Stimulated activated CD4-positive, alpha-beta T cell treated with anti-CD3 and anti-CD28 coated beads, Interleukin-15, amount 100 ng/mL, for 48 hours (primary cell): ENCODE data around the gene PHACTR3.

Source experiments
- DNase-seq, 2 donors: peaks; one replicate each; pipeline ENCODE4 v3.0.0-alpha.2; 2020; ENCODE audit warnings: low read depth in 2 of 2

PHACTR3 gene

GRCh38 chr20:59729506-59729905, 125.2 kb downstream of the PHACTR3 start:
- no peak for DNase-seq

- no peak for DNase-seq
Observed at GRCh38 chr20:59730722-59731121, 126.4 kb downstream of the PHACTR3 start.

GRCh38 chr20:59731376-59731775, 127.0 kb downstream of the PHACTR3 start:
- no peak for DNase-seq

- no peak for DNase-seq
Observed at GRCh38 chr20:59733351-59733750, 129.0 kb downstream of the PHACTR3 start.

GRCh38 chr20:59735486-59735885, 131.1 kb downstream of the PHACTR3 start:
- DNase-seq = no peak

GRCh38 chr20:59735917-59736316, 131.6 kb downstream of the PHACTR3 start:
- no peak for DNase-seq

- no peak for DNase-seq
Observed at GRCh38 chr20:59736366-59736765, 132.0 kb downstream of the PHACTR3 start.

- DNase-seq = no peak
Observed at GRCh38 chr20:59737073-59737666, 132.8 kb downstream of the PHACTR3 start.

GRCh38 chr20:59737816-59738215, 133.5 kb downstream of the PHACTR3 start:
- no peak for DNase-seq

GRCh38 chr20:59738851-59739250, 134.5 kb downstream of the PHACTR3 start:
- DNase-seq = no peak

GRCh38 chr20:59740621-59741020, 136.3 kb downstream of the PHACTR3 start:
- no peak for DNase-seq

GRCh38 chr20:59741073-59741472, 136.7 kb downstream of the PHACTR3 start:
- DNase-seq = no peak

- DNase-seq = no peak
Observed at GRCh38 chr20:59742351-59743095, 138.2 kb downstream of the PHACTR3 start.

- no peak for DNase-seq
Observed at GRCh38 chr20:59743308-59743707, 139.0 kb downstream of the PHACTR3 start.

GRCh38 chr20:59743767-59744485, 139.6 kb downstream of the PHACTR3 start:
- DNase-seq = no peak

GRCh38 chr20:59744756-59745155, 140.4 kb downstream of the PHACTR3 start:
- no peak for DNase-seq

GRCh38 chr20:59745201-59745600, 140.9 kb downstream of the PHACTR3 start:
- DNase-seq = no peak

GRCh38 chr20:59745716-59746115, 141.4 kb downstream of the PHACTR3 start:
- no peak for DNase-seq

GRCh38 chr20:59746155-59746554, 141.8 kb downstream of the PHACTR3 start:
- DNase-seq = no peak

- no peak for DNase-seq
Observed at GRCh38 chr20:59747671-59748515, 143.6 kb downstream of the PHACTR3 start.

- no peak for DNase-seq
Observed at GRCh38 chr20:59748619-59749191, 144.4 kb downstream of the PHACTR3 start.

GRCh38 chr20:59749301-59749700, 145.0 kb downstream of the PHACTR3 start:
- DNase-seq = no peak
